UCSD-AML1 (cell line): ENCODE data around the gene SLC16A9.
A peak's percentile ranks its signal among the peaks of the same experiment; 100 is the strongest.
"Not testable (repeated sequence)": the region's sequence is repeated elsewhere in the genome, so short reads cannot be mapped to it uniquely, and the experiment has no call there.

Source experiments
- DNase-seq: peaks from one replicate; lab custom pipeline; 2025; ENCODE audit not compliant: unreplicated experiment; lab: John Stamatoyannopoulos, UW

The SLC16A9 gene, protein sequence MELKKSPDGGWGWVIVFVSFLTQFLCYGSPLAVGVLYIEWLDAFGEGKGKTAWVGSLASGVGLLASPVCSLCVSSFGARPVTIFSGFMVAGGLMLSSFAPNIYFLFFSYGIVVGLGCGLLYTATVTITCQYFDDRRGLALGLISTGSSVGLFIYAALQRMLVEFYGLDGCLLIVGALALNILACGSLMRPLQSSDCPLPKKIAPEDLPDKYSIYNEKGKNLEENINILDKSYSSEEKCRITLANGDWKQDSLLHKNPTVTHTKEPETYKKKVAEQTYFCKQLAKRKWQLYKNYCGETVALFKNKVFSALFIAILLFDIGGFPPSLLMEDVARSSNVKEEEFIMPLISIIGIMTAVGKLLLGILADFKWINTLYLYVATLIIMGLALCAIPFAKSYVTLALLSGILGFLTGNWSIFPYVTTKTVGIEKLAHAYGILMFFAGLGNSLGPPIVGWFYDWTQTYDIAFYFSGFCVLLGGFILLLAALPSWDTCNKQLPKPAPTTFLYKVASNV

DNA sequence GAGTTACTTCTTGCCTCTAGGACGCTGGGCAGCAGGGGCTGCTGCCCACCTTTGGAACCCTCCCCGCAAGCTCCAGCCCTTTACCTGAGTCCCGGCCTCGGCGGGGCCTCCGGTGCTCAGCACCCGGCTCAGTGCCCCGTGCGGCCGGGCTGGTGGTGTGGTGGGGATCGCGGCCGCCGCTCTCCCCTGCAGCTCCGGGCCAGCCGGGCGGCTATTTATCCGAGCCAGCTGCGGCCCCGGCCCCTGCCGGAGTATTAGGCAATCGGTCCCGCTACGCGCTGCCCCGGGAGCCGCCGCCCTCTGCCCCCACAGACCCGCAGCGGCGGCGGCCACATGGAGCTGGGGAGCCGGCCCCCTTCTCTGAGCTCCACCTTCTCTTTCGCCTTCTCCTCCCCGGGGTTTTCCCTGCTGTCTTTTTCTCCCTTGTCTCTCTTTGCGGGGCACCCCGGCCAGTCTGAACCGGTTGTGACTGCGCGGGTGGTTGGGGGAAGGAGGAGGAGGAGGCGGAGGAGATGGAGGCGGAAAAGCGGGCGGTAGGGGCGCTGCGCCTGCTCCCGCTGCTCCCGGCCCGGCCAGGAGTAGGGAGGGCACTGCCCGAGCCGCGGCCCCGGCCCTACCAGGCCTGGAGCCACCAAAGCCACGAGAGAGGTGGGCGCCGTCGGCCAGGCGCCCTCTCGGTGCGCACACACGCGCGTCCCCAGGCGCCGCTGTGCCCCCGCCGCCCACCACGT is at the start of gene SLC16A9:
SLC16A9 (minus strand) TSS at position 456 of the 731 bp plus-strand sequence. CDS start 25,559 bp downstream, outside the sequence.
- DNase-seq = peak; percentile 47

DNA sequence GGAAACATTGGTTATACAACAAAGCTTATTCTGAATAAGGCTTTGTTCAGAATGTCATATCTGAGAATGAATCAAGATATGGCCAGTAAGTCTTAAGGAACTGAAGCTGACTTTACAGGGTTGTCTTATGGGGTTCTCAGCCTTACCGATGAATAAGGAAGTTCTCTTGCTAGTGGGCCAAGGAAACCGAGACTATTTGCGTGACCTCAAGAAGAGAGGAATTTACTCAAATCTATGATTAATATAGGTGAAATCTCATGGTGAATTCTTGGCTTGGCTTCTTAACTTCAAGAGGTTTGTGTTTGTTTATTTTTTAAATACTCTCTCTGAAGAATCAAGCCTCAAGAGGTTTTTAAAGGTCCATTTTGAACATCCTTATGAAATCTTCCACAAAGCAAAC is 48.3 kb upstream of the SLC16A9 start:
- DNase-seq = no peak

DNA sequence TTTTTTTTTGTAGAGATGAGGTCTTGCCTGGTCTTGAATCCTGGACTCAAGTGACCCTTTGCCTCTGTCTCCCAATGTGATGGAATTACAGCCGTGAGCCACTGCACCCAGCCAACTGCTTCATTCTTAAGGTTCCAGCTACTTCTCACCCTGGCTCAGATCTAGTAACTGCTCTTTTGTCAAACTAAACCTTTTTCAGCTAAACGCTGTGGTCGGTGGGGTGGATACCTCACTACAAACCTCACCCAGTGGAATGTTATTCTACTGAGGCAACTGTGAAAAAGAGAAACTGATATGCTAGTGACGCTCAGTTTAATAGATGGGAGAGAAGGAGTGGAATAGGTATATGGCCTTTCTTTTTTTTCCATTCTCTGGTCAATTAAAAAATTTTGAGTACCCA is 45.3 kb upstream of the SLC16A9 start:
- DNase-seq = no peak

DNA sequence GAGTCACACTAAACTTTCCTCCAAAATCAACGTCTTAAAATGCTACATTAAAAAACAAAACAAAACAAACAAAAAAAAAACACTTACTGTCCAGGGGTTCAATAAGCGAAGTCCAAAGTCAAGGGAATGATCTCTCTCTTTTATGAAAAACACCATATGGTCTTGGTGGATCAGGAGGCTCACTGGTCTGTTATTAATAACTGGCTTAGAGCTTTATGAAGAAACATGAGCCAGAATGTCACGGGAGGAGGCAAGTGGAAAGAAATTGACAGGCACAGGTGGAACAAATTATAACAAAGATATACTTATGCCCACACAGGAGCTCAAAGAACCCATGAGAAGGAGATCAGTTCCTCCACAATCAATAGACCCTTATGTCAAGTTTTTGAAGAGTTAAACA is 43.6 kb upstream of the SLC16A9 start, which contains the start of gene MRLN:
MRLN (minus strand) TSS at position 189 of the 400 bp plus-strand sequence.
- DNase-seq = no peak

DNA sequence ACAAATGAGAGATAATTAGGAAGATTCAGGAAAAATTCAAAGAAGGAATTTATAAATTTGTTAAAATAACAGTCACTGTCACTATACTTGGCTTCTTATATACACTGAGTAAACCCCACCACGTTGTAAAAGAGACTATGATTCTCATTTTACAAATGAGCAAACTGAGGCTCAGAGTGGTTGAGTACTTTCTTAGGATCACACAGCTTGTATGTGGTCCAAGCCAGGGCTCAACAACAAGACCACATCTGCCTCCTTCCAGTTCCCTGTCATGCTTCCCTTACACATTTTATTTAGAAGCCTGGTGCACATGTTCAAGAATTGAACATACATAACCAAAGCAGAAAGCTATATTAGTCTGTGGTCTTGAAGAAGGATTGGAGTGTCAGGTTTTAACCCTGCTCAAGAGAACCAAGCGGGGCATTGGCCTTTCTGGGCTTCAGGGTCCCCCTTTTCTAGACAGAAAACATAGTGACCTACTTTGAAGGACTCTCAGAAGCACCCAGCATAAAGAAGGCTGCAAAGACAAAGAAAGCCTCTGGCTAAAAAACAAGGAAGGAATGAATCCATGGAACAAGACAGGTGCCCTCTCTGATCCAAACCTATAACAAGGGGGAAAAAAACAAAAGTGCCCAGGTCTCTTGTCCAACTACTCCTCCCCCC is 42.8 kb upstream of the SLC16A9 start:
- no peak for DNase-seq

DNA sequence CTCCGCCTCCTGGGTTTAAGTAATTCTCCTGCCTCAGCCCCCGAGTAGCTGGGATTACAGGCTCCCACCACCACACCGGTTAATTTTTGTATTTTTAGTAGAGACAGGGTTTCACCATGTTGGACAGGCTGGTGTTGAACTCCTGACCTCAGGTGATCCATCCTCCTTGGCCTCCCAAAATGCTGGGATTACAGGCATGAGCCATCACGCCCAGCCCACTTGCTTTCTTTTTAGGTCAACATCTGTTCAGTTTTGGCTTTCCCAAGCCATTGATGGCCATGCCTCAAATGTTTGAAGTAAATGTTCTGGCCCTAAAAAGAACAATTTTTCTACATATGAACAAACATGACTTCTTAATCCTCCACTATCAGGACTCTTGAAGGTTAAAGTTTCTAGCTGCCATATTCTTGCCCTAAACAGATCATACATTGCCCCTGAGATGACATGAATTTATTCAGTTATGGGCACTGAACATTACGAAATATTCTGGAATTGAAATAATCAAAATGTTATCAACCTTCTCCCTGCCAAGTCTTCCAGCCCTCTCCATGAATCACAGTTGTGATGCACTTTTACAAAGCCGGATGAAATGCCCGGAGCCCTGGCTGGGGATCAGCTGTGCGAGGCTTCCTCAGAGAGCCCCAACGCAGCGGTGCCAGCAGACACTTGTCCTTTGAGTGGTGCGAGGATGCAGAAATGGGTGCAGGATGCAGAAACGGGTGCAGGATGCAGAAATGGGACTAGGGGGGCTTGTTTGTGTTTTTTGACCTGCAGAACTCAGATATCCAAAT is 40.7 kb upstream of the SLC16A9 start:
- DNase-seq = no peak

DNA sequence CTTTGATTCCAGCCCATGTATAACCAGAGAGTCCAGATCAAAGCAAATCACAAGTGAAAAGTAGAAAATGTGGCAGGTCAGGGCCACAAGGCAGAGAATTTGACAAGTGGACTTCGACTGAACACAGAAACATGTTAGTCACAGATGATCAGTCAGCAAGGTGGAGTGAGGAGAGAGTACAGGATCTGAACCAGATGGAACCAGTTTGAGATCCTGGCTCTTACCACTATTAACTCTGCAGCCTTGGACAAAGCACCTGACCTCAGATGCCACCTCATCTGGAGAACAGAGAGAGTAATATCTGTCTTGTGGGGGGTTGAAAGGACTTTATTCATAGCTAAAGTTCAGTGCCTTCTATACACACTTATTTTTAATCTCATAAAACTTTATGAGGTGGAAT is 39.2 kb upstream of the SLC16A9 start:
- no peak for DNase-seq

DNA sequence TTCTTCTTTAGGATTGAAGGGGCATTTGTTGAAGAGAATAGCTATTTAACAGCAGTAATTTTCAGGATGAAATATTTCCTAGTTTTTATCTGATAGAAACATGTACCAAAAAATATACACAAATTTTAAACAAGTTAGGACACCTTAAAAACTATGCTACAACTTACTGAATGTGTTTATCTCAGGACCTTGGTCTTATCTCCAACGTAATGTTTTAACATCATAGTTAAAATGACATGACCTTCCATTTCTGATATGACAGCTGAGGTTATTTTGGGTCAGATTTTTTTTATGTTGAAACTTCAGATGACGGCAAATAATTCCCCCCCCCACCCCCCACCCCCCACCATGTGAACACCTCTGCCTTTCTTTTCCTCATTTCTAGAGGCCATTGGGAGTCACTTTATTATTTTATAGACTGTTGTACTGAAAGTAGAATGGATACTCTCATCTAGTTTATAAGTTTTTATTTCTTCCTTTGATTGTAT is 35.6 kb upstream of the SLC16A9 start:
- DNase-seq = no peak

DNA sequence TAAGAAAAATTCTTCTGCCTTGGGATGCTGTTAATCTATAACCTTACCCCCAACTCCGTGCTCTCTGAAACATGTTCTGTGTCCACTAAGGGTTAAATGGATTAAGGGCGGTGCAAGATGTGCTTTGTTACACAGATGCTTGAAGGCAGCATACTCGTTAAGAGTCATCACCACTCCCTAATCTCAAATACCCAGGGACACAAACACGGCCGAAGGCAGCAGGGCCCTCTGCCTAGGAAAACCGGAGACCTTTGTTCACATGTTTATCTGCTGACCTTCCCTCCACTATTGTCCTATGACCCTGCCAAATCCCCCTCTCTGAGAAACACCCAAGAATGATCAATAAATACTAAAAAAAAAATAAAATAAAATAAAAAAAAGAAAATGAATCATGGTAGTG is 35.1 kb upstream of the SLC16A9 start:
- DNase-seq = not testable (repeated sequence)

DNA sequence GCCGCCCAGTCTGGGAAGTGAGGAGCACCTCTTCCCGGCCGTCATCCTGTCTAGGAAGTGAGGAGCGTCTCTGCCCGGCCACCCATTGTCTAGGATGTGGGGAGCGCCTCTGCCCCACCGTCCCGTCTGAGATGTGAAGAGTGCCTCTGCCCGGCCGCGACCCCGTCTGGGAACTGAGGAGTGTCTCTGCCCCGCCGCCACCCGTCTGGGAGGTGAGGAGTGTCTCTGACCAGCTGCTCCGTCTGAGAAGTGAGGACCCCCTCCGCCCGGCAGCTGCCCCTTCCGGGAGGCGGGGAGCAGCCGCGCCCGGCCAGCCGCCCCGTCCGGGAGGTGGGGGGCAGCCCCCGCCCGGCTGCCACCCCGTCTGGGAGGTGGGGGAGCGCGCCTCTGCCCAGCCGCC is 34.5 kb upstream of the SLC16A9 start:
- DNase-seq = not testable (repeated sequence)

DNA sequence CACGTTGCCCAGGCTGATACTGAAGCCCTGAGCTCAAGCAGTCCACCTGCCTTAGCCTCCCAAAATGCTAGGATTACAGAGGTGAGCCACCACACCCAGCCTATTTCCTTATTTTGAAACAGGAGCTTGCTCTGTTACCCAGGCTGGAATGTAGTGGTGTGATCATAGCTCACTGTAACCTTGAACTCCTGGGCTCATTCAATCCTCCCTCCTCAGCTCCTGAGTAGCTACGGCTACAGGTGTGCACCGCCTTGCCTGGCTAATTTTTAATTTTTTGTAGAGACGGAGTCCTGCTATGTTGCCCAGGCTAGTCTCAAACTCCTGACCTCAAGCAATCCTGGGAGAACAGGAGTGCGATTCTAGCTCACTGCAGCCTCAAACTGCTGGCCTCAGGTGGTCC is 31.9 kb upstream of the SLC16A9 start:
- no peak for DNase-seq

DNA sequence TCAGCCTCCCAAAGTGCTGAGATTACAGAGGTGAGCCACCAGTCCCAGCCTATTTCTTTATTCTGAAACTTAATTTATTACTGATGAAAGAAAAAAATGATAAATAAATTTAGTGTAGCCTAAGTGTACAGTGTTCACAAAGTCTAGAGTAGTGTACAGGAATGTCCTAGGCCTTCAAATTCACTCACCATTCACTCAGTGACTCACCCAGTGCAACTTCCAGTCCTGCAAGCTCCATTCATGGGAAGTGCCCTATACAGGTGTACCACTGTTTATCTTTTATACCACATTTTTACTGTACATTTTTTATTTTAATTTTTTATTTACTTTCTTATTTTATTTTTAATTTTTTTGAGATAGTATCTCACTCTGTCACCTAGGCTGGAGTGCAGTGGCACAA is 31.4 kb upstream of the SLC16A9 start:
- DNase-seq = no peak

DNA sequence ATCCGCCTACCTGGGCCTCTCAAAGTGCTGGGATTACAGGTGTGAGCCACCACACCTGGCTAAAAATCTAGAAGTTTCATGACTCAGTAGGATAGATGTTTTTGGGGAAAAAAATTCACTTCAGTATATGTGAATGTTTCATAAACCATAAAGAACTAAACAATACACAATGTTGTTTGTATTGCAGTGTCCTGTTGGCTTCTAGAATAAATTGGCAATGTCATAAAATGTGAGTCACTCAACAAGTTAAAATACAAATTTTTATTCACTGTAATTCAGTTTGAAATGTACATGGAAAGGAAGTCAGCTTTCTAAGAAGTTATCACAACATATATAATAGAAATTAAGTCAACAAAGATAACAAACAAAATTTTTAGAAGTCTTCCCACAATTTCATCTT is 27.1 kb upstream of the SLC16A9 start:
- DNase-seq = no peak

DNA sequence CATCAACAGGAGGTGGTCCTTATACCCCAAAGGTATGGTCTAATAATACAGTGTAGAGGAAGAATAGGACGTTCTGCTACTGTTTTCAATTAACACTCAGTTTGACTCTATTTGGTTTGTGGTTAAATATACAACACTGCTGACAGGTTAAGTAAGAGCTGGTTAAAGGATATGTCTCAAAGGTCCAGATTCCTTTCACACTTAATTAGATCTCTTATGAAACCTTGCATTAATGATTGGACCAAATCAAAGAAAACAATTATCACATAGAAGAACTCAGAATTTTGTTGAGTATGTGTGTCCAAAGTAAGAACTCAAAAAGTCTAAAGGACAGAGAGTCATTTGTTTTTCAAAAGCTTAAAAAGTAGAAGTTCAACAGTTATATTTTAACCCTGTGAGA is 25.6 kb upstream of the SLC16A9 start:
- no peak for DNase-seq

DNA sequence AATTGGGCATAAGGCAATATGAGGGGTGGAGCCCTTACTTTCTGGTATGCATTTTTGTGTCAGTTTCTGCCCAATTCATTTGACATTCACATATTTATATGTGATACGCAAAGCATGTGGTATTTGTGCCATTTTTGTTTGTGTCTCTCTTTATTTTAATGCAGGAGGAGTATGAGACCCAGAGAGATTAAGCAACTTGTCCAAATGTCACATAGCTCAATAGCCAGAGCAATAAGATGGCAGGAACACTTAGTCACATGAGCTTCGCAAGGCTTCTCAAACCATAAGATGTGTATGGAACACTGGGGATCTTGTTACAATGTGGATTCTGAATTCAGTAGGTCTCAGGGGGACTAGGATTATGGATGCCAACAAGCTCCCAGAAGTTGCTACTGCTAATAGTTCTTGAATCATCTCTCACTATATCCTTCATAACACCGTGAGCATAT is 24.4 kb upstream of the SLC16A9 start:
- no peak for DNase-seq

DNA sequence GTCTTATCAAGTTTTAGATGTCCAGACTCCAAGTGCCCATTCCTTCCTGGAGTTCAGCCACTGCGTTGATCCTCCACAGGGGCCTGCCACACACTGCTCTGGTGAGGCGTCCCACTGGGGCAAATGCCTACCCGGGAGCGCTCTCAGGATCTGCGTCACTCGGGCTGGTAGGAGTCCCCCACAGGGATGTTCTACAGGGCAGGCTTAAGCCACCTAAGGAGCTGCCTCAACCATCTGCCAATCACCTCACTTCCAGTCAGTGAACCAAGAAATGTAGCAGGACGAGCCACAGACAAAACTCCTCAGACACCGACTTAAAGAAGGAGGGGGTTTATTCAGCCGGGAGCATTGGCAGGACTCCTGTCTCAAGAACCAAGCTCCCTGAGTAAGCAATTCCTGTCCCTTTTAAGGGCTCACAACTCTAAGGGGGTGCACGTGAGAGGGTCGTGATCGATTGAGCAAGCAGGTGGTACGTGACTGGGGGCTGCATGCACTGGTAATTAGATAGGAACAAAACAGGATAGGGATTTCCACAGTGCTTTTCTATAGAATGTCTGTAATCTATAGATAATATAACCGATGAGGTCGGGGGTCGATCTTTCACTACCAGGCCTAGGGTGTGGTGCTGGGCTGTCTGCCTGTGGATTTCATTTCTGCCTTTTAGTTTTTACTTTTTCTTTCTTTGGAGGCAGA is 23.8 kb upstream of the SLC16A9 start:
- DNase-seq = not testable (repeated sequence)

DNA sequence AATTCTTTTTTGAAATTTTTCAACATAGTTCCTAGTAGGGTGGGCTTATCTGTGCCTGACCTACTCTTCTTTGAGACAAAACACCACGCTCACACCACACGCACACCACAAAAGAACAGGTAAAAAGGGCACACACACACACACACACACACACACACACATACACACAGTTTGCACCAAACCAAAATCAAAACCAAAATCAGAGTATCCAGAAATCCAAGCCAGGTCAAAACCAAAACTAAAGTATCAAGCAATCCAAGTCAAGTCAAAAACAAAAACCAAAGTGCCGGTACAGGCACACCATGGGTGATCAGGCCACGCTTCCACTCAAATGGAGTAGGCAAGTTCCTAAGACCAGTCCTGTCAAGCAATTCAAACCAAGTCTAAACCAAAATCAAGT is 23.2 kb upstream of the SLC16A9 start:
- DNase-seq = not testable (repeated sequence)

DNA sequence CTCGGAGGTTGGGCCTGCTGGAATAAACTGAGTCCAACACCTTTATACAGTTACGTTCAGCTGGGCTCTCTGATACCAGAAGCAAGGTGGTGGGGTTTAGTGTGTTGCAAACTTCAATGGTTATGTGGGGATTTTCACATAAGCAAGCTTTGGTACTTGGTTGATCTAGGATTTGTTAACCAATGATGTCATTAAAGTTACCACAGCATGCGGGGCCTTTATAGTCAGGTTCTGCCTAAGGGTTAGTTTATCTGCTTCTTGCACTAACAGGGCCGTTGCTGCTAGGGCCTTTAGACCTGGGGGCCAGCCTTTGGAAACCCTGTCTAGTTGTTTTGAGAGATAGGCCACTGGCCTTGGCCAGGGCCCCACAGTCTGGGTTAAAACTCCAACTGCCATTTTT is 19.5 kb upstream of the SLC16A9 start:
- not testable (repeated sequence) for DNase-seq

DNA sequence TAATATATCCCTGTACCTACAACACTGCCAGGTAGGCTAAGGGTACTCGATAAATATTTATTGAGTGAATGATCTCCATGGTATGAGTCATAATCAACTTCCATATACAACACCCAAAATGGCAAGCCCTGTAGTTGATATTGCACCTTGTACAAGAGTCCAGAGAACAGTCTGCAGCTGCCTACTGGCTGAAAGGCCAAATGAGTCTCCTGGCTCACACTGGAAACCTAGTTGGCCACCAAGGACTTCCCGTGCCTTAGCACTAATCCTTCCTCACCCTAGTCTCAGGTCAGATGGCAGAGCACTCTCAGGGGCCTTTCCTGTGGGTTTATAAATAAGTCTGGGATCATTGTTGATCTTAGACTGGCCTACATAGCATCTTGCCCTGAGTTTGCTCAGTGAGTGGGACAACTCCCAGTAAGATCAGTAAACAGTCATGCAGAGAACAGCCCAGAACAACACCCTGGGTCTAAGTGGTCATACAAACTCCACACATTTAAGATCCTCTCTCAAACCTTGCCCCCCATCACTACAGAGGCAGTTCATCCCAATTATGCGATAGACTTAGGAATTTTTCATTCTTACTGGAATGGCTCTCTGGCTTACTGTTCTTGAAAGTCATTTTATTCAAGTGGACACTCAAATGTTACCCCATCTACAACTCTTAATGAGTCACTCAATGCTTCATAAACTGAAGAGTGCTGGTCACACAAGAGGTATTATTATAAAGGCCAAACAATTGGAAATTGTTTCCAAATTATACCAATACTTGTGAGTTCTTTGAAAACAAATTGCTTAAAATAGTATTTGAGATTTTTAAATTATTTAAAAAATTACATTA is 14.7 kb upstream of the SLC16A9 start:
- no peak for DNase-seq
